K562 (cell line): ENCODE measurements around the gene NDUFA7. TPM values are rescaled to one million over a fixed set of nuclear protein-coding genes. Genes with fewer than 3 reads are reported as not detected.
A peak's percentile ranks its signal among the peaks of the same experiment; 100 is the strongest.

Experiments used
- ARNT ChIP-seq, 2 experiments: fragments of 450-650 bp; IDR thresholded peaks; 2 replicates each; pipeline ENCODE4 v1.6.1; 2016; ENCODE audit warnings: mild to moderate bottlenecking in 1 of 2
- ATF3 ChIP-seq, 2 experiments: fragments of 450-650 bp in 1 of 2; sonication (generic) in 1 of 2; formaldehyde crosslinking in 1 of 2; IDR thresholded peaks in 1 of 2; conservative IDR thresholded peaks in 1 of 2; 2 replicates each; pipeline versions ENCODE4 v1.6.1 to v1.8.1; 2016 to 2023; ENCODE audit warnings: mild to moderate bottlenecking in 2 of 2, moderate library complexity in 2 of 2, inconsistent platforms in 1 of 2, missing genetic modification reagents in 1 of 2
- BRCA1 ChIP-seq, 2 experiments: fragments of 450-650 bp in 1 of 2; sonication (generic) in 1 of 2; formaldehyde crosslinking in 1 of 2; IDR thresholded peaks; 2 replicates each; pipeline versions ENCODE4 v1.5.0 to v1.6.1; 2017 to 2020; ENCODE audit warnings: mild to moderate bottlenecking in 1 of 2, missing genetic modification reagents in 1 of 2
- C11orf30 ChIP-seq: fragments of 450-650 bp; IDR thresholded peaks from 2 replicates; pipeline ENCODE4 v1.6.1; 2016; ENCODE audit warnings: low read depth, mild to moderate bottlenecking
- CBFB ChIP-seq: sonication (generic); formaldehyde crosslinking; IDR thresholded peaks from 2 replicates; pipeline ENCODE4 v1.4.0; 2020; ENCODE audit warnings: mild to moderate bottlenecking, missing genetic modification reagents
- CEBPB ChIP-seq: fragments of 450-650 bp; IDR thresholded peaks from 2 replicates; pipeline ENCODE4 v1.6.1; 2016; ENCODE audit warnings: missing genetic modification characterization, missing compliant biosample characterization
- DPF2 ChIP-seq: fragments of 450-650 bp; IDR thresholded peaks from 2 replicates; pipeline ENCODE4 v1.6.1; 2016
- EGR1 ChIP-seq: fragments of 450-650 bp; conservative IDR thresholded peaks from 2 replicates; pipeline ENCODE4 v1.6.1; 2017; ENCODE audit warnings: mild to moderate bottlenecking
- FIP1L1 ChIP-seq: fragments of 200-400 bp; formaldehyde crosslinking; IDR thresholded peaks from 2 replicates; pipeline ENCODE4 v1.6.1; 2018; ENCODE audit warnings: mild to moderate bottlenecking, low read depth, low read length; ENCODE audit not compliant: poor library complexity, severe bottlenecking
- FOS ChIP-seq: IDR thresholded peaks from 3 replicates; pipeline ENCODE4 v1.6.1; 2011; ENCODE audit not compliant: insufficient read length; ENCODE audit errors: extremely low read depth
- HLTF ChIP-seq: fragments of 450-650 bp; IDR thresholded peaks from 2 replicates; pipeline ENCODE4 v1.6.1; 2016
- ILK ChIP-seq: fragments of 450-650 bp; IDR thresholded peaks from 2 replicates; pipeline ENCODE4 v1.6.1; 2016; ENCODE audit warnings: missing genetic modification characterization, low read depth, mild to moderate bottlenecking, missing compliant biosample characterization, moderate library complexity, borderline replicate concordance
- JUN ChIP-seq, 2 experiments: sonication (generic) in 1 of 2; formaldehyde crosslinking in 1 of 2; IDR thresholded peaks; 2 replicates each; pipeline versions ENCODE4 v1.6.1 to v1.8.0; 2012 to 2022; ENCODE audit warnings: borderline replicate concordance in 2 of 2, mild to moderate bottlenecking in 2 of 2, improper control_type of control experiment in 1 of 2, low read depth in 1 of 2, low read length in 1 of 2, missing genetic modification reagents in 1 of 2
- MCM5 ChIP-seq: fragments of 450-650 bp; IDR thresholded peaks from 2 replicates; pipeline ENCODE4 v1.6.1; 2016; ENCODE audit warnings: low read depth
- MECOM ChIP-seq: fragments of 250-450 bp; sonication (Bioruptor Pico); IDR thresholded peaks from 2 replicates; pipeline ENCODE4 v1.8.0; 2022; ENCODE audit warnings: inconsistent platforms
- MTA3 ChIP-seq: fragments of 450-650 bp; formaldehyde crosslinking; IDR thresholded peaks from 2 replicates; pipeline ENCODE4 v1.6.1; 2017; ENCODE audit warnings: mild to moderate bottlenecking, borderline replicate concordance
- NCOR1 ChIP-seq: fragments of 450-650 bp; IDR thresholded peaks from 2 replicates; pipeline ENCODE4 v1.6.1; 2016; ENCODE audit warnings: mild to moderate bottlenecking, moderate library complexity
- NR1H2 ChIP-seq: sonication (generic); formaldehyde crosslinking; IDR thresholded peaks from 2 replicates; pipeline ENCODE4 v1.4.0; 2020; ENCODE audit warnings: mild to moderate bottlenecking, missing genetic modification reagents
- NR2C2 ChIP-seq, 2 experiments: fragments of 200-800 bp in 1 of 2; sonication (Bioruptor generic) in 1 of 2; sonication (generic) in 1 of 2; formaldehyde crosslinking in 1 of 2; IDR thresholded peaks; 2 replicates each; pipeline versions ENCODE4 v1.6.1 to v1.8.0; 2016 to 2022; ENCODE audit warnings: mild to moderate bottlenecking in 1 of 2, missing compliant biosample characterization in 1 of 2, missing genetic modification characterization in 1 of 2, missing genetic modification reagents in 1 of 2
- PPARD ChIP-seq: fragments of 250-450 bp; sonication (Bioruptor Pico); IDR thresholded peaks from 2 replicates; pipeline ENCODE4 v1.8.0; 2022; ENCODE audit warnings: inconsistent platforms, mild to moderate bottlenecking, moderate library complexity
- RAD21 ChIP-seq, 2 experiments: fragments of 250-450 bp in 1 of 2; fragments of 450-650 bp in 1 of 2; sonication (Bioruptor Pico) in 1 of 2; formaldehyde crosslinking in 1 of 2; IDR thresholded peaks in 1 of 2; conservative IDR thresholded peaks in 1 of 2; 2 replicates each; pipeline versions ENCODE4 v1.4.0 to v1.8.0; 2020 to 2022; ENCODE audit warnings: mild to moderate bottlenecking in 2 of 2, moderate library complexity in 1 of 2
- RCOR1 ChIP-seq, 2 experiments: IDR thresholded peaks; 2 replicates each; pipeline ENCODE4 v1.6.1; 2012; ENCODE audit warnings: low read depth in 2 of 2, low read length in 2 of 2, borderline replicate concordance in 1 of 2, improper control_type of control experiment in 1 of 2
- SMAD4 ChIP-seq: fragments of 250-450 bp; sonication (Bioruptor Pico); conservative IDR thresholded peaks from 2 replicates; pipeline ENCODE4 v1.8.0; 2021; ENCODE audit warnings: inconsistent platforms, mild to moderate bottlenecking, moderate library complexity
- TBL1XR1 ChIP-seq, 2 experiments: IDR thresholded peaks; 2 replicates each; pipeline ENCODE4 v1.6.1; 2012; ENCODE audit warnings: improper control_type of control experiment in 2 of 2, low read length in 2 of 2, mild to moderate bottlenecking in 1 of 2
- ZBTB7A ChIP-seq: IDR thresholded peaks from 2 replicates; pipeline ENCODE4 v1.6.1; 2011; ENCODE audit warnings: low read depth, mild to moderate bottlenecking, low read length, moderate library complexity, borderline replicate concordance; ENCODE audit not compliant: control insufficient read depth
- ZNF436 ChIP-seq: fragments of 250-450, 450-650 bp; sonication (Bioruptor Pico); formaldehyde crosslinking; IDR thresholded peaks from 2 replicates; pipeline ENCODE4 v1.7.0; 2020; ENCODE audit warnings: mild to moderate bottlenecking
- ZSCAN29 ChIP-seq: fragments of 450-650 bp; IDR thresholded peaks from 2 replicates; pipeline ENCODE4 v1.6.1; 2017
- polyA plus RNA-seq, 8 experiments: library from polyadenylated mRNA; depleted of rRNA in 4 of 8; stranded (reverse) in 5 of 8; unstranded in 3 of 8; fragments of >200 nt; fragmentation: Nextera tagmentation in 2 of 8; fragmentation: Illumina TruSeq in 1 of 8; extraction: Ambion mirVana in 2 of 8; extraction: Trizol in 1 of 8; gene quantifications; 2 replicates each; pipeline versions ENCODE4 v1.2.1 to v1.2.3, GENCODE V29; 2011 to 2014; ENCODE audit warnings: inconsistent platforms in 1 of 8, missing spikeins in 1 of 8
- total RNA-seq, 7 experiments: library from RNA; depleted of rRNA in 6 of 7; stranded (reverse); fragments of >200 nt in 6 of 7; fragmentation: Illumina TruSeq in 2 of 7; extraction: Trizol in 2 of 7; gene quantifications; 2 replicates each; pipeline versions ENCODE4 v1.2.1 to v1.2.3, GENCODE V29; 2011 to 2021; ENCODE audit warnings: low replicate concordance in 1 of 7

Gene NDUFA7
- total and polyA plus RNA-seq, 9 of the 15 experiments (the other 6 are each of a cell fraction or from before 2014, with no cell fraction given): 70.8 to 348 (median 142) TPM

GRCh38 chr19:8355631-8356402 is 34.6 kb upstream of the NDUFA7 start (continued):
- TF ChIP-seq RAD21 (CRISPR knock-in tag; conservative IDR thresholded peaks at IDR 0.05 in 1 of 2, IDR thresholded peaks at IDR 0.05 in 1 of 2) (peak in 1 of 2 experiments; percentile 57; a peak in 2 of 4 replicates), EGR1 (peak; percentile 83), ZNF436 (CRISPR knock-in tag) (no peak), FOS (peak; percentile 40), CBFB (0 out of 2 replicates have a peak, but pooled peaks have one; percentile 48), ZSCAN29 (no peak), SMAD4 (CRISPR knock-in tag) (peak; percentile 50), NCOR1 (peak; percentile 60), NR1H2 (CRISPR knock-in tag) (no peak), MTA3 (0 out of 2 replicates have a peak, but pooled peaks have one; percentile 31), ARNT (IDR thresholded peaks at IDR 0.05) (0 out of 4 replicates have a peak, but pooled peaks of 1 of the 2 experiments have one; percentile 42), TBL1XR1 (IDR thresholded peaks at IDR 0.05; ENCODE audit: low read length in 2 of 2) (0 out of 4 replicates have a peak, but pooled peaks of 1 of the 2 experiments have one; percentile 34), BRCA1 (IDR thresholded peaks at IDR 0.05) (no peak), BRCA1 (CRISPR knock-in tag; IDR thresholded peaks at IDR 0.05) (no peak), CEBPB (tag) (0 out of 2 replicates have a peak, but pooled peaks have one; percentile 35), ATF3 (IDR thresholded peaks at IDR 0.05) (peak; percentile 93), ATF3 (CRISPR knock-in tag; conservative IDR thresholded peaks at IDR 0.05) (no peak), MECOM (no peak), ILK (tag) (0 out of 2 replicates have a peak, but pooled peaks have one; percentile 13), DPF2 (peak; percentile 84), PPARD (CRISPR knock-in tag) (no peak), ZBTB7A (peak; percentile 50; the same call in 1 of the 2 replicates), C11orf30 (peak; percentile 48; the same call in 1 of the 2 replicates), JUN (IDR thresholded peaks at IDR 0.05; ENCODE audit: borderline replicate concordance, low read depth, low read length) (peak; percentile 92), JUN (CRISPR knock-in tag; IDR thresholded peaks at IDR 0.05; ENCODE audit: borderline replicate concordance) (no peak), MCM5 (no peak), NR2C2 (CRISPR knock-in tag; IDR thresholded peaks at IDR 0.05) (no peak), NR2C2 (tag; IDR thresholded peaks at IDR 0.05) (peak; percentile 94), RCOR1 (IDR thresholded peaks at IDR 0.05; ENCODE audit: borderline replicate concordance in 1 of 2, low read depth in 2 of 2, low read length in 2 of 2) (peak in 1 of 2 experiments; percentile 92; a peak in 2 of 4 replicates), FIP1L1 (no peak), HLTF (no peak)
